Measurements from ENCODE around the gene EGFL7.

Gene EGFL7

DNA sequence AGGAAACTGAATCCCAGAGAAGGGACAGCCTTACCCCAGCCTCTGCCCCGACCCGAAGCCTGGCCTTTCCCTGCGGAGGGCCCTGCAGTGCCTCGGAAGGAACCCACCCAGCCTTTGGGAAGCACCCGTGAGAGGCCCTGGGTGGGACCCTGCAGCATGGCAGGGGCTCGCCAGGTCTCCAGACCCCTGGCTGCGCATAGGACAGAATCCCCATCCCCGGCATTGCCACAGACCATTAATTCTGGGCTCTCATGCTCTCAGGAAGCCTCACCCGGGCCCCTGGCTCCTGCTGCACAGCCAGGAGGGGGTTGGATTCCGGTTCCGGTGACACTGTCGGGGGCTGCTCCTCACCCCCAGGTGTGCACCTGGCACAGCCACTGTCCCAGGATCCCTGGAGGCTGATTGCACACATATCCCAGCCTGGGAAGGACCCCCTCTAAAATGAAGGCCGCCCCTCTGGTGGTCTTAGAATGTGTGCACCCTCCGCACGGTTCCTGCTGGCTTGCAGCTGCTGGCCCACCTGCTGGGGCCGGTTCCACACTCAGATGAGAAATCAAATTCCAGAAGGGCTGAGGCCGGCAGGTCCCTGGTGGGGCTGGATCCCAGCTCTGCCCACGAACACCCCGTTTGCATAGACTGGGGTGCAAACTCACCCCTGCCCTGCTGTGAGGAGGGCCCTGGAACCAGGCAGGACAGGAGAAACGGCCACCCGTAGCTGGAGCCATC lies 4.7 kb downstream of the EGFL7 start:
- POLR2A ChIA-PET: no interaction called here
- DNase-seq (ENCODE audit: low read depth, low spot score): no peak
- H3K4me3 ChIP-seq (ENCODE audit: low read depth, low read length): no peak overlapping the region
- TF ChIP-seq, protein P1, sequence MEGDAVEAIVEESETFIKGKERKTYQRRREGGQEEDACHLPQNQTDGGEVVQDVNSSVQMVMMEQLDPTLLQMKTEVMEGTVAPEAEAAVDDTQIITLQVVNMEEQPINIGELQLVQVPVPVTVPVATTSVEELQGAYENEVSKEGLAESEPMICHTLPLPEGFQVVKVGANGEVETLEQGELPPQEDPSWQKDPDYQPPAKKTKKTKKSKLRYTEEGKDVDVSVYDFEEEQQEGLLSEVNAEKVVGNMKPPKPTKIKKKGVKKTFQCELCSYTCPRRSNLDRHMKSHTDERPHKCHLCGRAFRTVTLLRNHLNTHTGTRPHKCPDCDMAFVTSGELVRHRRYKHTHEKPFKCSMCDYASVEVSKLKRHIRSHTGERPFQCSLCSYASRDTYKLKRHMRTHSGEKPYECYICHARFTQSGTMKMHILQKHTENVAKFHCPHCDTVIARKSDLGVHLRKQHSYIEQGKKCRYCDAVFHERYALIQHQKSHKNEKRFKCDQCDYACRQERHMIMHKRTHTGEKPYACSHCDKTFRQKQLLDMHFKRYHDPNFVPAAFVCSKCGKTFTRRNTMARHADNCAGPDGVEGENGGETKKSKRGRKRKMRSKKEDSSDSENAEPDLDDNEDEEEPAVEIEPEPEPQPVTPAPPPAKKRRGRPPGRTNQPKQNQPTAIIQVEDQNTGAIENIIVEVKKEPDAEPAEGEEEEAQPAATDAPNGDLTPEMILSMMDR (IDR thresholded peaks at IDR 0.05; ENCODE audit: insufficient read depth, low read length, missing control alignments): no peak
- CTCF ChIA-PET: interaction anchor here (0.8 to 2.6 kb wide), 5 partner anchors 9 to 183 kb away, joined by 3 to 11 read pairs (median 4); no protein-coding TSS in a partner anchor

DNA sequence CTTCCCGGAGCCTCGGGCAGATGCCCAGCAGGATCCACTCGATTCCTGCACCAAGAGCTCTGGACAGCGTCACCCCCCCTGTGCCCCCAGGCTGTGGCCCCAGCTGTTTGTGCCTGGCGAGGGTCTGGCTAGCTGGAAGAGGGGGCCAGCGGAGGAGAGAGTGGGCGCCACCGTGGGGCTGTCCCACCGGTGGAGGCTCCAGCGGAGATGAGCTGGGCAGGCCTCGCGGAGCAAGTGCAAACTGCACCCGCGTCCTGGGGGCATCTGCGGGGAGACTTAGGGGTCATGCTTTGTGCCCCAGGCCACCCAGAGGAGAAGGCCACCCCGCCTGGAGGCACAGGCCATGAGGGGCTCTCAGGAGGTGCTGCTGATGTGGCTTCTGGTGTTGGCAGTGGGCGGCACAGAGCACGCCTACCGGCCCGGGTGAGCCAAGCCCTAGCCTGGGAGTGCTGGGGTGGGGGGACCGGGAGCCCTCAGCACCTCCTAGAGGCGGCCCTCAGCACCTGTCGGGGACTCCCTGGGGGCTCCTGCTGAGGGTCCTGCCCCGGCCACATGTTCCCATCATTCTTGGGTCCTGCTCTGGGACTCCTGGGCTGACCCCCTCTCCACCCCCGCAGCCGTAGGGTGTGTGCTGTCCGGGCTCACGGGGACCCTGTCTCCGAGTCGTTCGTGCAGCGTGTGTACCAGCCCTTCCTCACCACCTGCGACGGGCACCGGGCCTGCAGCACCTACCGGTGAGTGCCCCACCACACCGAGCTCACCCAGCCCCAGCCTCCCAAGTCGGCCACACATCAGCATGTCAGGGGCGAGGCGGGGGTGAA lies 5.4 kb downstream of the EGFL7 start:
- TF ChIP-seq, protein P1 (IDR thresholded peaks at IDR 0.05; ENCODE audit: insufficient read depth, low read length, missing control alignments): no peak
- H3K4me3 ChIP-seq (ENCODE audit: low read depth, low read length): no peak overlapping the region
- POLR2A ChIA-PET: no interaction called here
- CTCF ChIA-PET: interaction anchor here (0.8 to 1.6 kb wide), 4 partner anchors 8 to 184 kb away, joined by 3 to 7 read pairs (median 3); no protein-coding TSS in a partner anchor
- DNase-seq (ENCODE audit: low read depth, low spot score): no peak

DNA sequence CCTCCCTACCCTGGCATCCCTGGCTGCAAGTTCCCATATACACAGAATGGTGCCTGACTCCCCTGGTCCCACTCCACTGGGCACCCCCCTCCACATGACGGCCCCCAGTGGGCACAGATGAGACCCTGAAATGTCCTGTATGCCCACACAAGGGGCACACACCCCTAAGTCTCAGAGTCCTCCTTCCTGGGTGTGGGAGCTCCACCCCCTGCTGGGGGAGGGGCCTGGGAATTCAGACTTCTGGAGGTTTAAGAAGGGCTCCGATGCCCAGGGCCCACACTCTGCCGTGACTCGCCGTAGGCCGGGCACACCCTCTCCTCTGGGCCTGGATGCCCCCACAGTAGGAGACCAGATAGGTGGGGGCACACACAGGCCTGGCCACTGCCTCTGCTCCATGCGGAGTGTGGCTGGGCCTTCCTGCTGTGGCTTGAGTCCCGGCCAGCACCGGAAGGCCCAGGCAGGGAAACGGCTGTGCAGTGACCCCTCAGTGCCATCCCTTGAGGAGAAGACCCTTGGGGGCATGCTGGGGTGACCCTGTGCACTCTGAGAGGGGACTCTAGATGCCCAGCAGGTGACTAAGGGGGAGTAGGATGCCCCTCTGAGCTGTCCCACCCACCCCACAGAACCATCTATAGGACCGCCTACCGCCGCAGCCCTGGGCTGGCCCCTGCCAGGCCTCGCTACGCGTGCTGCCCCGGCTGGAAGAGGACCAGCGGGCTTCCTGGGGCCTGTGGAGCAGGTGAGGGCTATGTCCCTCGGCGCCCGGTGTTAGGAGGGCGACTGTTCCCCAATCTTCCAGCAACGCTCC lies 6.5 kb downstream of the EGFL7 start:
- ChIA-PET POLR2A (no interaction called here), CTCF (interaction anchor here (1.1 to 1.3 kb wide), 2 partner anchors 8 to 13 kb away, joined by 3 read pairs; no protein-coding TSS in a partner anchor)
- DNase-seq (ENCODE audit: low read depth, low spot score): no peak
- H3K4me3 ChIP-seq (ENCODE audit: low read depth, low read length): no peak overlapping the region
- TF ChIP-seq, protein P1 (IDR thresholded peaks at IDR 0.05; ENCODE audit: insufficient read depth, low read length, missing control alignments): no peak

DNA sequence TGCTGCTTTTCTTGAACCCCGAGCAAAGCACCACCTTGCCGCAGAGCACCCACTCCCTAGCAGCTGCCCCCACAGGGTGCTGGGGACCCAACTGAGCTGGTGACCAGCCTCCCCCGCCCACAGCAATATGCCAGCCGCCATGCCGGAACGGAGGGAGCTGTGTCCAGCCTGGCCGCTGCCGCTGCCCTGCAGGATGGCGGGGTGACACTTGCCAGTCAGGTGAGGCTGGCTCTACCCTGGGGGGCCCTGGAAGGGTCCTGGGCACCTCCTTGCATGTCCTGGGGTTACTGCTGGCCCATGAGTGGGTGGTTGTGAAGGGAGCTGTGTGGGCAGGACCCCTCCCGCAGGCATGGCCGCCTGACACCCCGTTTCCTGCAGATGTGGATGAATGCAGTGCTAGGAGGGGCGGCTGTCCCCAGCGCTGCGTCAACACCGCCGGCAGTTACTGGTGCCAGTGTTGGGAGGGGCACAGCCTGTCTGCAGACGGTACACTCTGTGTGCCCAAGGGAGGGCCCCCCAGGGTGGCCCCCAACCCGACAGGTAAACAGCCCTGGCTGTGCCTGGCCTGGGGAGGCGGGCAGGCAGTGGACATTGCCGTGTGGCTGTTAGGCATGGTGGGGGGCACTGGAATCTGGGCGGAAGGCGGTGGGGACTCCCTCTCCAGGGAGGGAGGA lies 7.2 kb downstream of the EGFL7 start:
- POLR2A ChIA-PET: no interaction called here
- TF ChIP-seq, protein P1 (IDR thresholded peaks at IDR 0.05; ENCODE audit: insufficient read depth, low read length, missing control alignments): no peak
- CTCF ChIA-PET: interaction anchor here (1.3 kb wide), 1 partner anchor 12 kb away, joined by 3 read pairs; no protein-coding TSS in a partner anchor
- no peak overlapping the region for H3K4me3 ChIP-seq (ENCODE audit: low read depth, low read length)
- DNase-seq (ENCODE audit: low read depth, low spot score): no peak

DNA sequence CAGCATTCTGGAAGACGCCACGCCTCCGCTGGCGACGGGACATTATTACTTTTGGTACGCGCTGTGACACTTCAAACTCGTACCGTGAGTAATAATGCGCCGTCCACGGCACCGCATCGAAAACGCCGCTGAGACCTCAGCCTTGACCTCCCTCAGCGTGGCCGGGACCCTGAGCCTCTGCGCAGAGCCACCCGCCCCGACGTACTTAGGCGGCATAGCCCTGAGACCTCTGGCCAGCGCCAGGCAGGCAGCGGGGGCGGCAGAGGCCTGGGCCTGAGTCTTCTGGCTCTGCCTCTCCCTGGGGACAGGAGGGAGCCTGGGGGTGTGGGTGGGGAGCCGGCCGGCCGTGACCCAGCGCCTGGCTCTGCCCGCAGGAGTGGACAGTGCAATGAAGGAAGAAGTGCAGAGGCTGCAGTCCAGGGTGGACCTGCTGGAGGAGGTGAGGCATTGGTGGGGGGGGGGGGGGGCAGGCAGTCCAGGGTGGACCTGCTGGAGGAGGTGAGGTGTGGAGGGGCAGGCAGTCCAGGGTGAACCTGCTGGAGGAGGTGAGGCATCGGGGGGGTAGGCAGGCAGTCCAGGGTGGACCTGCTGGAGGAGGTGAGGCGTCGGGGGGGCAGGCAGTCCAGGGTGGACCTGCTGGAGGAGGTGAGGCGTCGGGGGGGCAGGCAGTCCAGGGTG lies 8.0 kb downstream of the EGFL7 start:
- CTCF ChIA-PET: interaction anchor here (0.8 to 2.8 kb wide), 14 partner anchors 9 to 213 kb away, joined by 3 to 48 read pairs (median 5); partner anchors contain the start of gene AGPAT2
- TF ChIP-seq, protein P1 (IDR thresholded peaks at IDR 0.05; ENCODE audit: insufficient read depth, low read length, missing control alignments): no peak
- no peak for DNase-seq (ENCODE audit: low read depth, low spot score)
- H3K4me3 ChIP-seq (ENCODE audit: low read depth, low read length): no peak overlapping the region
- POLR2A ChIA-PET: no interaction called here
